GM23338 (cell line): ENCODE data around the gene AFTPH. TPM values are rescaled to one million over a fixed set of nuclear protein-coding genes. Genes with fewer than 3 reads are reported as not detected.

Source experiments
- ATAC-seq: fragments of 200-7000 bp; cut with Tn5 transposase; 3 replicates; pipeline ENCODE4 v1.9.1; 2020
- DNase-seq: peaks from one replicate; pipeline ENCODE4 v3.0.0-alpha.2; 2015; ENCODE audit warnings: low spot score
- H2AFZ ChIP-seq: fragments of 200-600 bp; sonication (generic); 2 replicates; pipeline ENCODE4 v1.8.0; 2016; ENCODE audit warnings: antibody characterized with exemption, mild to moderate bottlenecking, moderate library complexity
- H3F3A ChIP-seq: fragments of 200-600 bp; sonication (generic); replicated peaks from 2 replicates; pipeline ENCODE4 v1.8.0; 2017; ENCODE audit warnings: antibody characterized with exemption, mixed run types, low read depth
- H3K27ac ChIP-seq: fragments of 200-600 bp; sonication (generic); 2 replicates; pipeline ENCODE4 v1.6.1; 2016; ENCODE audit warnings: low read depth
- H3K27me3 ChIP-seq: fragments of 200-600 bp; sonication (generic); 2 replicates; pipeline ENCODE4 v1.8.0; 2016; ENCODE audit warnings: mild to moderate bottlenecking, mixed run types, moderate library complexity; ENCODE audit not compliant: insufficient read depth
- H3K36me3 ChIP-seq: fragments of 200-600 bp; sonication (generic); 2 replicates; pipeline ENCODE4 v1.8.0; 2016; ENCODE audit warnings: mild to moderate bottlenecking; ENCODE audit not compliant: insufficient read depth
- H3K4me1 ChIP-seq: fragments of 200-600 bp; sonication (generic); 2 replicates; pipeline ENCODE4 v1.8.0; 2016; ENCODE audit warnings: mild to moderate bottlenecking, moderate library complexity; ENCODE audit not compliant: insufficient read depth
- H3K4me2 ChIP-seq: fragments of 200-600 bp; sonication (generic); 2 replicates; pipeline ENCODE4 v1.7.1; 2017; ENCODE audit warnings: mixed run types
- H3K4me3 ChIP-seq: fragments of 200-600 bp; sonication (generic); 2 replicates; pipeline ENCODE4 v1.6.1; 2016; ENCODE audit warnings: mixed run types
- H3K79me2 ChIP-seq: fragments of 200-600 bp; sonication (generic); replicated peaks from 2 replicates; pipeline ENCODE4 v1.8.0; 2017; ENCODE audit warnings: mild to moderate bottlenecking; ENCODE audit not compliant: insufficient read depth
- H3K9me2 ChIP-seq: fragments of 200-600 bp; sonication (generic); 2 replicates; pipeline ENCODE4 v1.8.0; 2017; ENCODE audit not compliant: insufficient read depth
- H4K20me1 ChIP-seq: fragments of 200-600 bp; sonication (generic); replicated peaks from 2 replicates; pipeline ENCODE4 v1.8.0; 2017; ENCODE audit warnings: mild to moderate bottlenecking; ENCODE audit not compliant: insufficient read depth
- H3K27ac Mint-ChIP-seq: 2 replicates; pipeline ENCODE4 v1.8.0; 2020; ENCODE audit warnings: inconsistent platforms, mild to moderate bottlenecking, moderate library complexity, mixed read lengths
- H3K27me3 Mint-ChIP-seq: 3 replicates; pipeline ENCODE4 v1.8.0; 2022; ENCODE audit warnings: low read depth, mild to moderate bottlenecking, moderate library complexity, mixed read lengths, inconsistent platforms; ENCODE audit not compliant: insufficient read depth, poor library complexity
- H3K36me3 Mint-ChIP-seq: 3 replicates; pipeline ENCODE4 v1.8.0; 2021; ENCODE audit warnings: low read depth, mild to moderate bottlenecking, inconsistent platforms, moderate library complexity, mixed read lengths
- H3K4me1 Mint-ChIP-seq: 3 replicates; pipeline ENCODE4 v1.8.0; 2020; ENCODE audit warnings: mild to moderate bottlenecking, inconsistent platforms, mixed read lengths
- H3K4me3 Mint-ChIP-seq: 3 replicates; pipeline ENCODE4 v1.8.0; 2021; ENCODE audit warnings: moderate library complexity, mild to moderate bottlenecking, inconsistent platforms, mixed read lengths
- H3K9me3 Mint-ChIP-seq: 3 replicates; pipeline ENCODE4 v1.8.0; 2020; ENCODE audit warnings: moderate library complexity, mild to moderate bottlenecking, inconsistent platforms, mixed read lengths
- CREB1 ChIP-seq: fragments of 250-450 bp; sonication (Bioruptor Pico); IDR thresholded peaks from 2 replicates; pipeline ENCODE4 v1.5.0; 2020; ENCODE audit warnings: low read depth, mild to moderate bottlenecking, moderate library complexity
- CTCF ChIP-seq, 2 experiments: fragments of 200-600 bp in 1 of 2; sonication (generic) in 1 of 2; conservative IDR thresholded peaks; 2 replicates each; pipeline versions ENCODE4 v1.5.1 to v1.6.1; 2016 to 2017; ENCODE audit warnings: antibody characterized with exemption in 2 of 2, low read depth in 2 of 2, mild to moderate bottlenecking in 2 of 2, moderate library complexity in 1 of 2
- EZH2 ChIP-seq: fragments of 200-600 bp; sonication (generic); IDR thresholded peaks from one replicate; pipeline ENCODE4 v1.8.0; 2017; ENCODE audit warnings: antibody characterized with exemption, mild to moderate bottlenecking, low read depth; ENCODE audit not compliant: unreplicated experiment
- STAT1 ChIP-seq: IDR thresholded peaks from one replicate; pipeline ENCODE4 v1.6.1; 2016; ENCODE audit warnings: antibody characterized with exemption; ENCODE audit not compliant: unreplicated experiment
- polyA plus RNA-seq: library from polyadenylated mRNA; unstranded; fragments of >200 nt; fragmentation: Nextera tagmentation; extraction: Ambion mirVana; gene quantifications from 2 replicates; pipeline ENCODE4 v1.2.1, GENCODE V29; 2016
- total RNA-seq: library from RNA; depleted of rRNA; stranded (reverse); fragments of >200 nt; shearing (Covaris generic); gene quantifications from 2 replicates; pipeline ENCODE4 v1.2.3, GENCODE V29; 2014

The AFTPH gene
- total and polyA plus RNA-seq, 2 experiments from 2014 or later: 14.9 to 20.6 TPM

- peaks cover 7% of the 10 kb centered on the region; the same call in 2 of the 3 replicates for H3K9me3 Mint-ChIP-seq
- DNase-seq: no peak
- no peak overlapping the region for H3K27ac Mint-ChIP-seq
- Histone ChIP-seq H3K27me3 (peaks cover 26% of the 10 kb centered on the region), H3K27ac (no peak overlapping the region), H3K9me2 (no peaks in the 10 kb centered on the region), H3F3A (no peaks in the 10 kb centered on the region), H3K4me3 (no peak overlapping the region), H3K4me1 (no peaks in the 10 kb centered on the region), H3K4me2 (no peak overlapping the region), H4K20me1 (no peaks in the 10 kb centered on the region), H3K36me3 (no peaks in the 10 kb centered on the region), H3K79me2 (no peaks in the 10 kb centered on the region), H2AFZ (no peak overlapping the region)
- no peak for ATAC-seq
- TF ChIP-seq STAT1 (no peak), EZH2 (no peak)
- no peaks in the 10 kb centered on the region; the same call in 2 of the 3 replicates for H3K36me3 Mint-ChIP-seq
- H3K4me3 Mint-ChIP-seq: no peak overlapping the region; the same call in 2 of the 3 replicates
- H3K4me1 Mint-ChIP-seq: peaks cover 4% of the 10 kb centered on the region; the same call in 2 of the 3 replicates
- H3K27me3 Mint-ChIP-seq: peaks cover 25% of the 10 kb centered on the region
These were observed 81.9 kb downstream of the AFTPH start for GRCh38 chr2:64605991-64606478.

GRCh38 chr2:64606479-64607363 is 82.6 kb downstream of the AFTPH start:
- Histone ChIP-seq H4K20me1 (no peaks in the 10 kb centered on the region), H3F3A (no peaks in the 10 kb centered on the region), H3K79me2 (no peaks in the 10 kb centered on the region), H3K4me2 (no peak overlapping the region), H3K4me1 (no peaks in the 10 kb centered on the region), H3K4me3 (no peak overlapping the region), H3K27ac (no peak overlapping the region), H3K27me3 (peaks cover 26% of the 10 kb centered on the region), H3K36me3 (no peaks in the 10 kb centered on the region), H3K9me2 (no peaks in the 10 kb centered on the region), H2AFZ (peak overlapping the region; percentile 72)
- DNase-seq: peak; percentile 75
- H3K27ac Mint-ChIP-seq: no peak overlapping the region
- peaks cover 22% of the 10 kb centered on the region for H3K27me3 Mint-ChIP-seq
- peaks cover 4% of the 10 kb centered on the region; the same call in 2 of the 3 replicates for H3K4me1 Mint-ChIP-seq
- ATAC-seq: peak; percentile 81
- peaks cover 7% of the 10 kb centered on the region; the same call in 2 of the 3 replicates for H3K9me3 Mint-ChIP-seq
- H3K4me3 Mint-ChIP-seq: no peak overlapping the region
- H3K36me3 Mint-ChIP-seq: no peaks in the 10 kb centered on the region; the same call in 2 of the 3 replicates
- TF ChIP-seq CTCF (conservative IDR thresholded peaks at IDR 0.05; ENCODE audit: low read depth in 2 of 2) (no peak), CREB1 (CRISPR knock-in tag) (peak; percentile 40; the same call in 1 of the 2 replicates)
